SHP77 treated with DMSO at 0.1 percent for 48 hours (cell line): Measurements from ENCODE around the gene MAP4K4.

Experiments
- DNase-seq: peaks from one replicate; lab custom pipeline; 2025; lab: John Stamatoyannopoulos, UW

MAP4K4 gene

GRCh38 chr2:101697124-101698013 lies at the start of gene MAP4K4:
TSS of gene MAP4K4 (plus strand) at chr2:101697707. CDS start at chr2:101698081, 374 bp downstream.
- DNase-seq, result peak; percentile 32

DNA sequence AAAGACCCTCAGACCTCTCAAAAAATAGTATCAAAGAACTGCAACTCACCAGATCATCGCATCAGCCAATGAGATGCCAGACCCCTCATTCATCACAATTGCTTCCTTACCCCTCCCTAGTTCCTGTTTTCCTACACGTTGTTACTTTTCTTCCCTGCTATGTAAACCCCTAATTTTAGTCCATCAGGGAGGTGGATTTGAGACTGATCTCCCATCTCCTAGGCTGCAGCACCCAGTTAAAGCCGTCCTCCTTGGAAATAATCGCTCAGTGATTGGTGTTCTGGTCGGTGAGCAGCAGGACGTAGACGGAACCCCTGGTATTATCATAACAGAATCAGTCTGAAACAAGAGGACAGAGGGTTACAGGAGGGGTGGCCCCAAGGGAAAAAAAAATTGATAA lies 44.0 kb upstream of the MAP4K4 start:
- DNase-seq, result no peak

GRCh38 chr2:101655702-101656422 lies 41.6 kb upstream of the MAP4K4 start:
- no peak for DNase-seq

- DNase-seq, result no peak
Measured at GRCh38 chr2:101657787-101658186, 39.7 kb upstream of the MAP4K4 start.

DNA sequence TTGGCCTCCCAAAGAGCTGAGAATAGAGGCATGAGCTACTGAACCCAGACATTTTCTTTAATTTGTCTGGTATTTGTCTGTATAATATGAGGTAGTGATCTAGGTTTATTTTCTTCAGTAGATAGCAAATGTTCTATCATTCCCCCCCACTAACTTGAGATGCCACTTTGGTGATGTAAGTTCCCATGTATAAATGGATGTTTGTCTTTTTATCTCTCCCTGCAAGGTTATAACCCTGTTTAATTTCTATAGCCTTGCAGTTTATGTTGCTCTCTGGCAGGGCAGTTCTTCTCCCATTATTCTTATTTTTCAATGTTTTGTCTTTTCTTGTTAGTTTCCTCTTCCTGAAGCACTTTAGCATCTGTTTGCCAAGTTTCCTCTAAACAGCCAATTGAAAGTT lies 39.1 kb upstream of the MAP4K4 start:
- DNase-seq, result no peak

DNA sequence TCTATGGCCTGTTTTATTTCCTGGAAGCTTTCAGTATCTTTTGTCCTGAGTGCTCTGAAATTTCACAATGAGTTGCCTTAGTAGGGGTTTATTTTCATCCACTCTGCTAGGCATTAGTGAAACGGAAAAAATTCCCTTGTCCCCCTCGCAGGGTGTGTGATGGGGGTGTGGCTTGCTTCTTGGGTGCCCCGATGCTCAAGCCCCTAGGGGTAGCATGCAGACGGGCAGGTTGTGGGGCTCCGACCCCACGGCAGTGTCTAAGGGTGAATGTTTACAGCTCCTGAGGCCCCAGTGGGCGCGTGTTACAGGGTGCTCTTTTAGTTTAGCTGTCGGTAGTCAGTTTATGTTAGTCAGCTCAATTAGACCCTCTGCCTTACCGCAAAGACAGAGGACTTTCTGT lies 32.2 kb upstream of the MAP4K4 start:
- DNase-seq, result no peak

- DNase-seq, result no peak
Measured at GRCh38 chr2:101667823-101668222, 29.7 kb upstream of the MAP4K4 start.

GRCh38 chr2:101672047-101672446 lies 25.5 kb upstream of the MAP4K4 start:
- DNase-seq, result no peak

DNA sequence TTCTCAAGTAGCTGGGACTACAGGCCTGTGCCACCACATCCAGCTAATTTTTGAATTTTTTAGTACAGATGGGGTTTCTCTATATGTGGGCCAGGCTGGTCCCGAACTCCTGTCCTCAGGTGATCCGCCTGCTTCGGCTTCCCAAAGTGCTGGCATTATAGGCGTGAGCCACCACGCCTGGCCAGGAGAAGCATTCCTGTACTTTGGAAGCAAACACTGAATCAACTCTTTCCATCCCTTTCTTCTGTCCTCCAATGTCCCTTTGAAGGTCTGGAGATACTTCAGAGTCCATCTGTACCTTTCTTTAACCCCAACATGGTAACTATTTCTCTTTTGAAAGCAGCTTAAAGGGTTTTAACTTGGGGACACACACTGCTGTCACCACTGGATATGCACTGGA lies 23.6 kb upstream of the MAP4K4 start:
- no peak for DNase-seq

GRCh38 chr2:101675512-101675911 lies 22.0 kb upstream of the MAP4K4 start:
- no peak for DNase-seq

GRCh38 chr2:101676674-101677073 lies 20.8 kb upstream of the MAP4K4 start:
- DNase-seq, result no peak

GRCh38 chr2:101677658-101678057 lies 19.8 kb upstream of the MAP4K4 start:
- no peak for DNase-seq

GRCh38 chr2:101678379-101678778 lies 19.1 kb upstream of the MAP4K4 start:
- DNase-seq, result no peak

DNA sequence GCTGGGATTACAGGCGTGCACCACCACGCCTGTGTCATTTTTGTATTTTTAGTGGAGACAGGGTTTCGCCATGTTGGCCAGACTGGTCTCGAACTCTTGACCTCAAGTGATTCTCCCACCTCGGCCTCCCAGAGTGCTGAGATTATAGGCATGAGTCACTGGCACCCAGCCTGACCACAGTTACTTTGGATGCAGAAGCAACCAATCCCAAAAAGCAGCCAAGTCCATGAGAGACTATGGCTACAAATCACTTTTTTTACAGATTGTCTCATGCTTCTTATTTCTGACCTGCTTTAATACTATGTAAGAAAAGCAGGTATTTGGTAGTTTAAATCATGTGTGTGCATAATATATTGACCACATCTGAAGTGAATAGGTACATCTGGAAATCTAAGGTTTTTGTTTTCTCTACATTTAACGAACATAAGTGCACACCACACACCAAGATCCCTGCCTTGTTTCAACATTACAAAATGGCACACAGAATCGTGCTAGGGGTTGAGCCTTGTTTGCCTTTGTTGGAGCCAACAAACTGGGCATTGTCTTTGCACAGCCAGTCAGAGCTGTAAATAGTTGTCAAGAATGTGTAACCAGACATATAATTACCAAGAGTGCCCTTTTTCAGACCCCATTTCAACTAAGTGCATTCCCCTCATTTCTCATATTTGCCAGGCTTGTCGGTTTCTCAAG lies 18.3 kb upstream of the MAP4K4 start:
- DNase-seq, result no peak

GRCh38 chr2:101679801-101680487 lies 17.6 kb upstream of the MAP4K4 start:
- DNase-seq, result no peak

GRCh38 chr2:101682311-101682710 lies 15.2 kb upstream of the MAP4K4 start:
- DNase-seq, result no peak

GRCh38 chr2:101684313-101684712 lies 13.2 kb upstream of the MAP4K4 start:
- DNase-seq, result no peak

DNA sequence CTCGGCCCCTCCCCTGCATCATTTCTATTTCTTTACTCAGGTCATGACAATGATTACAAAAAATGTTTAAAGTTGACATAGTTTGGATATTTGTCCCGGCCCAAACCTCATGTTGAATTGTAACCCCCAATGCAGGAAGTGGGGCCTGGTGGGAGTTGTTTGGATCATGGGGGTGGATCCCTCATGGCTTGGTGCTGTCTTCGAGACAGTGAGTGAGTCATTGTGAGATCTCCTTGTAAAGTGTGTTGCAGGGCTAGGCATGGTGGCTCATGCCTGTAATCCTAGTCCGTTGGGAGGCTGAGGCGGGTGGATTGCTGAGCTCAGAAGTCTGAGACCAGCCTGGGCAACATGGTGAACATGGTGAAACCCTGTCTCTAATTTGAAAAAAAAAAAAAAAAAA lies 9.2 kb upstream of the MAP4K4 start:
- no peak for DNase-seq

DNA sequence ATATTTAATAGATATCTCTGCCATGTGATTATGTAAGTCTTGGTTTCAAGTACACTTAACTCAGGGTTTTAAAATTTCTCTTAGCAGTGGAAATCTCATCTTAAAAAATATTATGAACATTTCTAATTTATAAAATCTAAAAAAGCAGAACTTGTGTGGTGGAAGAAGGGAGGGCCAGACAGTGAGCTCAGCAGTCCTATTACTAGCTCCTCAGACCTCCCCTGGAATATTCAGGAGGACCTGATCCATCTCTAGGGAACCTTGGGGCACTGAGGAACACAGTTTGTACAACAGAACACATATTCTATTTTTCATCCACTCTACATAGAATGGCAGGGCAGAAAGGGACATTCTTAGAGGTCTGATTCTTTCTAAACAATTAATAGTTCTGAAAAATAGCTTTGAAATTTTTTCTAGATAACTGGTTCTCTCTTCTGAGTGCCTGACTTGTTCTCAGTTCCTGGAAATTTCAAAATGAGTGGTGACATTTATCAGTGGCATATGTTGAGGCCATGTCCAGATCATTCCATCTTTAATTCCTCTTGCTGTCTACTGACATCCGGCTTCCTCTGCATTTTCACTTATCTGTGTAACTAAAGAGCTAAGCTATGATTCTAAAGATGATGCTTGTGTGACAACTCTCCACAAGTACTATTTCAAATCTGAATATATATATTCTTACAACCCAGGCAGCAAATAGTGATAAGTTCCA lies 8.2 kb upstream of the MAP4K4 start:
- no peak for DNase-seq

- no peak for DNase-seq
Measured at GRCh38 chr2:101690547-101691152, 6.9 kb upstream of the MAP4K4 start.

DNA sequence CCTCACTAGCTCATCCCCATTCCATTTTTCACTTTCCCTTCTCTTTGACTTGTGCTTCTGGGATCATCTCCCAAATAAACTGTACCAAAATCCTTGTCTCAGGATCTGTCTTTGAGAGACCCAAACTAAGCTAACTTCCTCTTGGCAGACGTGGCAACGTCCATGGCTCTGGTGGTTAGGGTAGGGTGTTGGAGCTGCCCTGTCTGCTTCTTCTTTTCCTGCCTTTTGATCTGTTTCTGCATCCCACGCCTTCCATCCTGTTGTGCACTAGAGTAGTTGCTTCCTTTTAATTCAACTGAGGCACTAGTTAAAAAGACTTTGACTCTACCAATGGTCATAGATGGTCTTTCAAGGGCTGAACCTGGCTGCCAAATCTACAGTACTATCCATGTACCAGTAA lies 5.5 kb upstream of the MAP4K4 start:
- DNase-seq, result no peak
